G401.6 (cell line): ENCODE data around the gene ADA.
A peak's percentile ranks its signal among the peaks of the same experiment; 100 is the strongest.
"Not testable (repeated sequence)": the region's sequence is repeated elsewhere in the genome, so short reads cannot be mapped to it uniquely, and the experiment has no call there.

ENCODE experiments used
- FAIRE-seq: peaks from 2 replicates; lab custom pipeline; 2012; peaks lifted over from hg19 to GRCh38; lab: Jason Lieb, UNC

Gene ADA

GRCh38 chr20:44651684-44652423 lies at the start of gene ADA:
Gene ADA (minus strand): TSS chr20:44651699. CDS start chr20:44651607, 92 bp downstream.
- no peak for FAIRE-seq

GRCh38 chr20:44700306-44700705 lies 48.8 kb upstream of the ADA start:
- no peak for FAIRE-seq

- FAIRE-seq, result no peak
These were observed 46.9 kb upstream of the ADA start for GRCh38 chr20:44698351-44698750.

GRCh38 chr20:44697041-44697440 lies 45.5 kb upstream of the ADA start:
- not testable (repeated sequence) for FAIRE-seq

- FAIRE-seq, result no peak
These were observed 44.8 kb upstream of the ADA start for GRCh38 chr20:44696315-44696714.

GRCh38 chr20:44695674-44696300 lies 44.3 kb upstream of the ADA start:
- peak; percentile 95 for FAIRE-seq

GRCh38 chr20:44695295-44695673 lies 43.8 kb upstream of the ADA start:
- no peak for FAIRE-seq

- no peak for FAIRE-seq
These were observed 42.7 kb upstream of the ADA start for GRCh38 chr20:44694159-44694558.

- no peak for FAIRE-seq
These were observed 42.1 kb upstream of the ADA start for GRCh38 chr20:44693627-44694026.

GRCh38 chr20:44692932-44693480 lies 41.5 kb upstream of the ADA start:
- peak; percentile 98 for FAIRE-seq

- FAIRE-seq, result no peak
These were observed 40.2 kb upstream of the ADA start for GRCh38 chr20:44691424-44692423.

- no peak for FAIRE-seq
These were observed 39.4 kb upstream of the ADA start for GRCh38 chr20:44690781-44691423.

GRCh38 chr20:44689809-44690208 lies 38.3 kb upstream of the ADA start:
- no peak for FAIRE-seq

- FAIRE-seq, result no peak
These were observed 36.6 kb upstream of the ADA start for GRCh38 chr20:44688053-44688625.

- no peak for FAIRE-seq
These were observed 35.4 kb upstream of the ADA start for GRCh38 chr20:44686934-44687333.

GRCh38 chr20:44684047-44684967 lies 32.8 kb upstream of the ADA start:
- no peak for FAIRE-seq

- peak; percentile 60 for FAIRE-seq
These were observed 32.0 kb upstream of the ADA start for GRCh38 chr20:44683263-44684046.

- no peak for FAIRE-seq
These were observed 30.5 kb upstream of the ADA start for GRCh38 chr20:44681796-44682566.
